HepG2 (cell line): ENCODE data around the gene RPL4.

Experiments
- EZH2 ChIP-seq: conservative IDR thresholded peaks from 2 replicates; pipeline ENCODE4 v1.6.1; 2012; ENCODE audit warnings: mild to moderate bottlenecking, low read depth, low read length, moderate library complexity
- SETDB1 ChIP-seq: sonication (generic); formaldehyde crosslinking; IDR thresholded peaks from 2 replicates; pipeline ENCODE4 v1.5.1; 2020; ENCODE audit warnings: missing genetic modification reagents, mild to moderate bottlenecking, borderline replicate concordance
- TF ChIP-seq, protein P1 (sequence below): conservative IDR thresholded peaks from 2 replicates; pipeline ENCODE4 v1.6.1; 2018; ENCODE audit warnings: missing genetic modification reagents

DNA sequence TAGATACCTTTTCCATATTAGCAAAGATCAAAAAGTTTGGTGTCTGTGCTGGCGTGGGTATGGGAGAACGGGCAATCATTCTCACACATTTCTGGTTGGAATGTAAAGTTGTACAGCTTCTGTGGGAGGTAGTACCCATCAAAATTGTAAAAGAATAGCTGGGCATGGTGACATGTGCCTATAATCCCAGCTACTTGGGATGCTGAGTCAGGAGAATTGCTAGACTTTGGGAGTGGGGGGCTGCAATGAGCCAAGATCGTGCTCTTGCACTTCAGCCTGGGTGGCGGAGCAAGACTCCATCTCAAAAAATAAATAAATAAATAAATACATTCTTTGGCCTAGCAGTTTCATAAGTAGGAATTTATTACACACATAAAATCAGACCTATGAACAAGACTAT is 38.2 kb upstream of the RPL4 start:
- TF ChIP-seq SETDB1 (CRISPR knock-in tag) (no peak), EZH2 (no peak)
- TF ChIP-seq, protein P1, sequence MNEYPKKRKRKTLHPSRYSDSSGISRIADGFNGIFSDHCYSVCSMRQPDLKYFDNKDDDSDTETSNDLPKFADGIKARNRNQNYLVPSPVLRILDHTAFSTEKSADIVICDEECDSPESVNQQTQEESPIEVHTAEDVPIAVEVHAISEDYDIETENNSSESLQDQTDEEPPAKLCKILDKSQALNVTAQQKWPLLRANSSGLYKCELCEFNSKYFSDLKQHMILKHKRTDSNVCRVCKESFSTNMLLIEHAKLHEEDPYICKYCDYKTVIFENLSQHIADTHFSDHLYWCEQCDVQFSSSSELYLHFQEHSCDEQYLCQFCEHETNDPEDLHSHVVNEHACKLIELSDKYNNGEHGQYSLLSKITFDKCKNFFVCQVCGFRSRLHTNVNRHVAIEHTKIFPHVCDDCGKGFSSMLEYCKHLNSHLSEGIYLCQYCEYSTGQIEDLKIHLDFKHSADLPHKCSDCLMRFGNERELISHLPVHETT (CRISPR knock-in tag), result no peak
